Left lung (tissue), 10 donors: ENCODE results near the gene HOXA6. TPM values are rescaled to one million over a fixed set of nuclear protein-coding genes. Genes with fewer than 3 reads are reported as not detected.

Experiments
- ATAC-seq: fragments of 200-7000 bp; cut with Tn5 transposase; one replicate; pipeline ENCODE4 v1.9.1; 2020; ENCODE audit warnings: moderate library complexity
- DNase-seq, 4 donors: peaks; one replicate each; pipeline ENCODE4 v3.0.0-alpha.2; 2013 to 2020
- H3K27ac ChIP-seq, 2 donors: fragments of 200-600 bp; sonication (generic) in 1 of 2; one replicate each; pipeline versions ENCODE4 v1.5.0 to v1.8.0; 2020 to 2021
- H3K27me3 ChIP-seq, 2 donors: fragments of 200-600 bp; sonication (generic) in 1 of 2; one replicate each; pipeline versions ENCODE4 v1.5.0 to v1.8.0; 2020 to 2021
- H3K36me3 ChIP-seq, 2 donors: fragments of 200-600 bp; sonication (generic) in 1 of 2; one replicate each; pipeline versions ENCODE4 v1.5.0 to v1.8.0; 2020 to 2021
- H3K4me1 ChIP-seq, 2 donors: fragments of 200-600 bp; one replicate each; pipeline ENCODE4 v1.8.0; 2021
- H3K4me3 ChIP-seq, 2 donors: fragments of 200-600 bp; sonication (generic) in 1 of 2; one replicate each; pipeline versions ENCODE4 v1.5.0 to v1.8.0; 2020 to 2021; ENCODE audit warnings: mild to moderate bottlenecking in 1 of 2
- H3K9me3 ChIP-seq, 2 donors: fragments of 200-600 bp; sonication (generic) in 1 of 2; one replicate each; pipeline versions ENCODE4 v1.5.0 to v1.8.0; 2020 to 2021
- intact Hi-C, 2 donors: fragments of 100-400 bp; cut with DNase I; formaldehyde crosslinking; loops; one replicate each; pipeline versions ENCODE4 v1.11.2 to v1.14.2; 2022
- polyA plus RNA-seq, 6 donors: library from polyadenylated mRNA; unstranded; fragments of 120-200 nt; gene quantifications; one replicate each; pipeline ENCODE4 v1.2.1, GENCODE V29; 2013; ENCODE audit not compliant: insufficient read length in 6 of 6
- total RNA-seq, 2 donors: library from RNA; stranded (reverse); fragmentation: NEBNext Ultra II Directional; extraction: Animal tissue kit (Norgen Biotek cat#: 25700); gene quantifications; one replicate each; pipeline ENCODE4 v1.2.1, GENCODE V29; 2021
- TF ChIP-seq, protein P1 (sequence below), 2 donors: fragments of 200-600 bp; sonication (generic) in 1 of 2; IDR thresholded peaks; one replicate each; pipeline versions ENCODE4 v1.5.0 to v1.8.0; 2021; ENCODE audit warnings: antibody characterized with exemption in 2 of 2
- donor health status: DM: no; HTN: yes; CAD: no.
- donor health status: DM: no; HTN: no; CAD: no.

Gene HOXA6
- total and polyA plus RNA-seq, 8 donors: 3.5 to 16.2 (median 14.2) TPM

DNA sequence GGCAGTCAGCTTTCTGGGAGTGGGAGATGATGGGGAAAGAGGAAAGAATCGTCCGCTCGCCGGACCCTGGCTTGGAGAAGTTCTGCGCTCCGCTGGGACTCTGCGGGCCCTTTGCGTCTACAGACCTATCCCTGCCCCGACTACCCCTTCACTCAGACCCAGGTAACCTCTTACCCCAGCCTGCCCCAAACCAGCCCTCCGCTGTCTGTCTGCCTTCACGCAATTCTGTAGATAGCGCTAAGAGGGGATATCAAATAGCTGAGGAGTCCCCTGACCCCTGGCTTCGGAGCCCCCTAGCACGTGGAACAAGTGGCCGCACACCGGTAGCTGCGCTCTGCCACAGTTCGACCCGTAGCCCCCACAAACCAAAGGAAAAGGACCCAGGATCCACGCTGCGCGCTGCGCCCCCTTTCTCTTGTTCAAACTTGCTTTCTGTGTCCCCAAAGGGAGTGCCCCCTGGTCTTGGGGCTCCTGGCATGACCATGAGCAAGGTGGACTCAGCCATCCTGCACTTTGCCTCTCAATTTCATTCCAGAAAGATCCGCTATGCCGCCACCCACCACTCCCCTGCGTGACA, 24.0 kb downstream of the HOXA6 start:
- DNase-seq (no peak), ATAC-seq (no peak)
- Histone ChIP-seq H3K27me3 (peaks cover 2 to 89% of the 10 kb centered on the region in 2 donors), H3K9me3 (no peaks in the 10 kb centered on the region), H3K4me3 (peak overlapping the region in 1 of 2 donors; percentile 17), H3K36me3 (no peaks in the 10 kb centered on the region), H3K27ac (peak overlapping the region; percentile 71 to 83), H3K4me1 (peaks cover 12 to 28% of the 10 kb centered on the region in 2 donors)
- intact Hi-C loops: no loop called here
- TF ChIP-seq, protein P1, sequence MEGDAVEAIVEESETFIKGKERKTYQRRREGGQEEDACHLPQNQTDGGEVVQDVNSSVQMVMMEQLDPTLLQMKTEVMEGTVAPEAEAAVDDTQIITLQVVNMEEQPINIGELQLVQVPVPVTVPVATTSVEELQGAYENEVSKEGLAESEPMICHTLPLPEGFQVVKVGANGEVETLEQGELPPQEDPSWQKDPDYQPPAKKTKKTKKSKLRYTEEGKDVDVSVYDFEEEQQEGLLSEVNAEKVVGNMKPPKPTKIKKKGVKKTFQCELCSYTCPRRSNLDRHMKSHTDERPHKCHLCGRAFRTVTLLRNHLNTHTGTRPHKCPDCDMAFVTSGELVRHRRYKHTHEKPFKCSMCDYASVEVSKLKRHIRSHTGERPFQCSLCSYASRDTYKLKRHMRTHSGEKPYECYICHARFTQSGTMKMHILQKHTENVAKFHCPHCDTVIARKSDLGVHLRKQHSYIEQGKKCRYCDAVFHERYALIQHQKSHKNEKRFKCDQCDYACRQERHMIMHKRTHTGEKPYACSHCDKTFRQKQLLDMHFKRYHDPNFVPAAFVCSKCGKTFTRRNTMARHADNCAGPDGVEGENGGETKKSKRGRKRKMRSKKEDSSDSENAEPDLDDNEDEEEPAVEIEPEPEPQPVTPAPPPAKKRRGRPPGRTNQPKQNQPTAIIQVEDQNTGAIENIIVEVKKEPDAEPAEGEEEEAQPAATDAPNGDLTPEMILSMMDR (IDR thresholded peaks at IDR 0.05): no peak

- peak overlapping the region in 1 of 2 donors; percentile 17 for H3K4me3 ChIP-seq
- ATAC-seq: no peak
- peak overlapping the region; percentile 71 to 83 for H3K27ac ChIP-seq
Observed at GRCh38 chr7:27123007-27123476, 24.5 kb downstream of the HOXA6 start.

DNA sequence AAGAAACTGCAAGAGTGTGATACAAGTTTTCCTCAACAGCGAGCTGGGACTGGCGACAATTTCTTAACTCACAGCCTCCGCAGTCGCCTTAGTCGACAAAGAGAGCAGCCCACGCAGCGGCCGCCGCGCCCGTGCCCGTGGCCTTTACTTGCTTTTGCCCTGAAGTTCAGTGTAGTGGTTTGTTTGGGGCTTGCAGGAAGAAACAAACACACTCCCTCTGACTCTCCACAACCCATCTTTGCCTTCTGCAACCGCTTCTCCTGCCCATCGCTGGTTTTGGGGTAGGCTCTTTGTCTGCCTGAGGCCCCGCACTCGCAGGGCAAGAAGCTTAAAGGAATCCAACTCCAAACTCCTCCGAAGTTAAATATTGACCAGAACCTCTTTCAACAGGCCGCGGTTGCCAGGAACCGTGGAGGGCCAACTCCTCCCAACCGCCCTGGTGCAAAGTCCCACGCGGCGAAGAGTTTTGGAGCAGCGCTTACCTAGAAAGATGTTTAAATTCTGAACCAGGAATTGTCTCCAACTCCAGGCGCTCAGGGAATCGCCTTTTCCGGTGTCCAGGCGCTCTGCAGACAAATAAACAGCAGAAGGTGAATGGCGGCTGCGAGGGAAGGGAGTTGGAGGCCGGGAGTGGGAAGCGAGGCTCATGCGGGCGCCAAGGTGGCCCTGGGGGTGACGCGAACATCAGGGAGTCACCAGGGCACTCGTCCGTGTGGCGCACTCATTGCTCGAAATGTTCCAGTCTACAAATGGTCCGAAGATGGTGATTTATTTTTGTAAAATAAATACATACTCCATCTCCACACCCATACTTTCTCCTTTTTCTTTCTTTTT, 25.3 kb downstream of the HOXA6 start:
- Histone ChIP-seq H3K9me3 (no peaks in the 10 kb centered on the region), H3K36me3 (no peaks in the 10 kb centered on the region), H3K27ac (peak overlapping the region; percentile 71 to 83), H3K4me3 (peak overlapping the region in 1 of 2 donors; percentile 17), H3K27me3 (peaks cover 2 to 88% of the 10 kb centered on the region in 2 donors), H3K4me1 (peaks cover 8 to 28% of the 10 kb centered on the region in 2 donors)
- ATAC-seq (no peak), DNase-seq (no peak)
- intact Hi-C loops: no loop called here
- TF ChIP-seq, protein P1 (IDR thresholded peaks at IDR 0.05): no peak

More at GRCh38 chr7:27123007-27123476, 24.5 kb downstream of the HOXA6 start:
- intact Hi-C loops: no loop called here
- Histone ChIP-seq H3K36me3 (no peaks in the 10 kb centered on the region), H3K9me3 (no peaks in the 10 kb centered on the region), H3K27me3 (peaks cover 2 to 88% of the 10 kb centered on the region in 2 donors), H3K4me1 (peaks cover 11 to 28% of the 10 kb centered on the region in 2 donors)
- no peak for DNase-seq
- TF ChIP-seq, protein P1 (IDR thresholded peaks at IDR 0.05): no peak

GRCh38 chr7:27121684-27122076, 25.9 kb downstream of the HOXA6 start:
- TF ChIP-seq, protein P1 (IDR thresholded peaks at IDR 0.05): no peak
- H3K9me3 ChIP-seq: no peaks in the 10 kb centered on the region
- H3K36me3 ChIP-seq: no peaks in the 10 kb centered on the region
- peaks cover 6 to 28% of the 10 kb centered on the region in 2 donors for H3K4me1 ChIP-seq
- DNase-seq (no peak), ATAC-seq (no peak)
- peaks cover 2 to 88% of the 10 kb centered on the region in 2 donors for H3K27me3 ChIP-seq
- H3K4me3 ChIP-seq: peak overlapping the region in 1 of 2 donors; percentile 17
- intact Hi-C loops: no loop called here
- H3K27ac ChIP-seq: peak overlapping the region; percentile 71 to 83

GRCh38 chr7:27119412-27119911, 28.1 kb downstream of the HOXA6 start:
- Histone ChIP-seq H3K4me1 (peaks cover 6 to 12% of the 10 kb centered on the region in 2 donors), H3K27me3 (peaks cover 6 to 85% of the 10 kb centered on the region in 2 donors), H3K36me3 (no peaks in the 10 kb centered on the region), H3K27ac (peak overlapping the region; percentile 73 to 86), H3K4me3 (no peak overlapping the region), H3K9me3 (no peaks in the 10 kb centered on the region)
- TF ChIP-seq, protein P1 (IDR thresholded peaks at IDR 0.05): no peak
- intact Hi-C loops: no loop called here
- ATAC-seq: no peak
- DNase-seq: no peak
